GM19240 (cell line): Measurements from ENCODE around the gene LRPAP1.

ENCODE experiments used
- DNase-seq: peaks from one replicate; pipeline ENCODE4 v3.0.0; 2011; ENCODE audit warnings: low spot score; ENCODE audit not compliant: insufficient read length

The LRPAP1 gene

GRCh38 chr4:3473996-3474765 lies 58.0 kb downstream of the LRPAP1 start:
- no peak for DNase-seq

GRCh38 chr4:3473181-3473950 lies 58.9 kb downstream of the LRPAP1 start:
- no peak for DNase-seq

- no peak for DNase-seq
Observed at GRCh38 chr4:3472411-3473141, 59.6 kb downstream of the LRPAP1 start.

- DNase-seq = no peak
Observed at GRCh38 chr4:3471886-3472285, 60.3 kb downstream of the LRPAP1 start.

- DNase-seq = no peak
Observed at GRCh38 chr4:3471098-3471760, 61.0 kb downstream of the LRPAP1 start.

GRCh38 chr4:3470244-3471097 lies 61.8 kb downstream of the LRPAP1 start:
- no peak for DNase-seq

GRCh38 chr4:3469386-3470243 lies 62.6 kb downstream of the LRPAP1 start:
- no peak for DNase-seq

- DNase-seq = no peak
Observed at GRCh38 chr4:3468804-3469203, 63.4 kb downstream of the LRPAP1 start.

GRCh38 chr4:3468154-3468553 lies 64.1 kb downstream of the LRPAP1 start:
- DNase-seq = no peak

- DNase-seq = no peak
Observed at GRCh38 chr4:3467601-3468031, 64.6 kb downstream of the LRPAP1 start.

- no peak for DNase-seq
Observed at GRCh38 chr4:3466691-3467600, 65.3 kb downstream of the LRPAP1 start.

- no peak for DNase-seq
Observed at GRCh38 chr4:3465698-3466671, 66.2 kb downstream of the LRPAP1 start.

- DNase-seq = no peak
Observed at GRCh38 chr4:3464911-3465697, 67.1 kb downstream of the LRPAP1 start.

GRCh38 chr4:3464349-3464905 lies 67.8 kb downstream of the LRPAP1 start:
- no peak for DNase-seq

GRCh38 chr4:3463556-3464348 lies 68.5 kb downstream of the LRPAP1 start:
- no peak for DNase-seq
